ENCODE data around the gene WDPCP.
"Not testable (repeated sequence)": the region's sequence is repeated elsewhere in the genome, so short reads cannot be mapped to it uniquely, and the experiment has no call there.

The WDPCP gene

GRCh38 chr2:63323662-63324061, 264.6 kb downstream of the WDPCP start:
- not testable (repeated sequence) for H3K9ac ChIP-seq (ENCODE audit: low read length in 2 of 2); H3K27me3 ChIP-seq (ENCODE audit: control insufficient read depth in 1 of 2, insufficient read depth in 2 of 2, low read length in 2 of 2); H3K4me1 ChIP-seq (ENCODE audit: control insufficient read depth, insufficient read depth, low read length); H3K27ac ChIP-seq (ENCODE audit: low read length); H3K36me3 ChIP-seq (ENCODE audit: control insufficient read depth in 2 of 2, insufficient read depth in 2 of 2, low read length in 2 of 2); H3K4me3 ChIP-seq (ENCODE audit: low read length in 2 of 2); H3K9me3 ChIP-seq (ENCODE audit: control insufficient read depth in 2 of 2, low read length in 2 of 2)

- H3K36me3 ChIP-seq (ENCODE audit: control insufficient read depth in 2 of 2, insufficient read depth in 2 of 2, low read length in 2 of 2); H3K27ac ChIP-seq (ENCODE audit: low read length); H3K4me1 ChIP-seq (ENCODE audit: control insufficient read depth, insufficient read depth, low read length); H3K27me3 ChIP-seq (ENCODE audit: control insufficient read depth in 1 of 2, insufficient read depth in 2 of 2, low read length in 2 of 2); H3K9ac ChIP-seq (ENCODE audit: low read length in 2 of 2); H3K9me3 ChIP-seq (ENCODE audit: control insufficient read depth in 2 of 2, low read length in 2 of 2); H3K4me3 ChIP-seq (ENCODE audit: low read length in 2 of 2): not testable (repeated sequence)
Observed at GRCh38 chr2:63321973-63322372, 266.3 kb downstream of the WDPCP start.

GRCh38 chr2:63320669-63321068, 267.6 kb downstream of the WDPCP start:
- Histone ChIP-seq H3K4me3 (ENCODE audit: low read length in 2 of 2) (no peak overlapping the region), H3K9me3 (ENCODE audit: control insufficient read depth in 2 of 2, low read length in 2 of 2) (no peaks in the 10 kb centered on the region), H3K27me3 (ENCODE audit: control insufficient read depth in 1 of 2, insufficient read depth in 2 of 2, low read length in 2 of 2) (no peaks in the 10 kb centered on the region), H3K9ac (ENCODE audit: low read length in 2 of 2) (no peak overlapping the region), H3K4me1 (ENCODE audit: control insufficient read depth, insufficient read depth, low read length) (no peaks in the 10 kb centered on the region), H3K36me3 (ENCODE audit: control insufficient read depth in 2 of 2, insufficient read depth in 2 of 2, low read length in 2 of 2) (no peaks in the 10 kb centered on the region), H3K27ac (ENCODE audit: low read length) (no peak overlapping the region)

GRCh38 chr2:63310614-63311013, 277.7 kb downstream of the WDPCP start:
- Histone ChIP-seq H3K9me3 (ENCODE audit: control insufficient read depth in 2 of 2, low read length in 2 of 2) (peaks cover 0 to 8% of the 10 kb centered on the region in 2 donors), H3K27me3 (ENCODE audit: control insufficient read depth in 1 of 2, insufficient read depth in 2 of 2, low read length in 2 of 2) (no peaks in the 10 kb centered on the region), H3K4me1 (ENCODE audit: control insufficient read depth, insufficient read depth, low read length) (no peaks in the 10 kb centered on the region), H3K4me3 (ENCODE audit: low read length in 2 of 2) (no peak overlapping the region), H3K36me3 (ENCODE audit: control insufficient read depth in 2 of 2, insufficient read depth in 2 of 2, low read length in 2 of 2) (no peaks in the 10 kb centered on the region), H3K27ac (ENCODE audit: low read length) (no peak overlapping the region), H3K9ac (ENCODE audit: low read length in 2 of 2) (no peak overlapping the region)

- Histone ChIP-seq H3K4me3 (ENCODE audit: low read length in 2 of 2) (peak overlapping the region in 1 of 2 donors; percentile 7), H3K9ac (ENCODE audit: low read length in 2 of 2) (no peak overlapping the region), H3K36me3 (ENCODE audit: control insufficient read depth in 2 of 2, insufficient read depth in 2 of 2, low read length in 2 of 2) (peaks cover 0 to 4% of the 10 kb centered on the region in 2 donors), H3K27me3 (ENCODE audit: control insufficient read depth in 1 of 2, insufficient read depth in 2 of 2, low read length in 2 of 2) (no peaks in the 10 kb centered on the region), H3K9me3 (ENCODE audit: control insufficient read depth in 2 of 2, low read length in 2 of 2) (peaks cover 13 to 32% of the 10 kb centered on the region in 2 donors), H3K4me1 (ENCODE audit: control insufficient read depth, insufficient read depth, low read length) (no peaks in the 10 kb centered on the region), H3K27ac (ENCODE audit: low read length) (no peak overlapping the region)
Observed at GRCh38 chr2:63301481-63301880, 286.8 kb downstream of the WDPCP start.

GRCh38 chr2:63300835-63301234, 287.4 kb downstream of the WDPCP start:
- Histone ChIP-seq H3K4me1 (ENCODE audit: control insufficient read depth, insufficient read depth, low read length) (no peaks in the 10 kb centered on the region), H3K4me3 (ENCODE audit: low read length in 2 of 2) (peak overlapping the region in 1 of 2 donors; percentile 7), H3K27ac (ENCODE audit: low read length) (no peak overlapping the region), H3K9me3 (ENCODE audit: control insufficient read depth in 2 of 2, low read length in 2 of 2) (peaks cover 13 to 32% of the 10 kb centered on the region in 2 donors), H3K9ac (ENCODE audit: low read length in 2 of 2) (no peak overlapping the region), H3K27me3 (ENCODE audit: control insufficient read depth in 1 of 2, insufficient read depth in 2 of 2, low read length in 2 of 2) (no peaks in the 10 kb centered on the region), H3K36me3 (ENCODE audit: control insufficient read depth in 2 of 2, insufficient read depth in 2 of 2, low read length in 2 of 2) (peaks cover 0 to 4% of the 10 kb centered on the region in 2 donors)

- Histone ChIP-seq H3K27ac (ENCODE audit: low read length) (no peak overlapping the region), H3K4me1 (ENCODE audit: control insufficient read depth, insufficient read depth, low read length) (no peaks in the 10 kb centered on the region), H3K9me3 (ENCODE audit: control insufficient read depth in 2 of 2, low read length in 2 of 2) (peaks cover 8 to 11% of the 10 kb centered on the region in 2 donors), H3K4me3 (ENCODE audit: low read length in 2 of 2) (no peak overlapping the region), H3K36me3 (ENCODE audit: control insufficient read depth in 2 of 2, insufficient read depth in 2 of 2, low read length in 2 of 2) (no peaks in the 10 kb centered on the region), H3K9ac (ENCODE audit: low read length in 2 of 2) (no peak overlapping the region), H3K27me3 (ENCODE audit: control insufficient read depth in 1 of 2, insufficient read depth in 2 of 2, low read length in 2 of 2) (no peaks in the 10 kb centered on the region)
Observed at GRCh38 chr2:63287956-63288355, 300.3 kb downstream of the WDPCP start.

- H3K9me3 ChIP-seq (ENCODE audit: control insufficient read depth in 2 of 2, low read length in 2 of 2), result peaks cover 8 to 11% of the 10 kb centered on the region in 2 donors
- not testable (repeated sequence) for H3K4me3 ChIP-seq (ENCODE audit: low read length in 2 of 2); H3K36me3 ChIP-seq (ENCODE audit: control insufficient read depth in 2 of 2, insufficient read depth in 2 of 2, low read length in 2 of 2); H3K27me3 ChIP-seq (ENCODE audit: control insufficient read depth in 1 of 2, insufficient read depth in 2 of 2, low read length in 2 of 2); H3K9ac ChIP-seq (ENCODE audit: low read length in 2 of 2); H3K4me1 ChIP-seq (ENCODE audit: control insufficient read depth, insufficient read depth, low read length); H3K27ac ChIP-seq (ENCODE audit: low read length)
Observed at GRCh38 chr2:63286520-63286919, 301.8 kb downstream of the WDPCP start.

GRCh38 chr2:63283273-63283672, 305.0 kb downstream of the WDPCP start:
- Histone ChIP-seq H3K9me3 (ENCODE audit: control insufficient read depth in 2 of 2, low read length in 2 of 2) (peaks cover 8 to 15% of the 10 kb centered on the region in 2 donors), H3K27me3 (ENCODE audit: control insufficient read depth in 1 of 2, insufficient read depth in 2 of 2, low read length in 2 of 2) (no peaks in the 10 kb centered on the region), H3K36me3 (ENCODE audit: control insufficient read depth in 2 of 2, insufficient read depth in 2 of 2, low read length in 2 of 2) (no peaks in the 10 kb centered on the region), H3K4me3 (ENCODE audit: low read length in 2 of 2) (no peak overlapping the region), H3K9ac (ENCODE audit: low read length in 2 of 2) (no peak overlapping the region), H3K4me1 (ENCODE audit: control insufficient read depth, insufficient read depth, low read length) (no peaks in the 10 kb centered on the region), H3K27ac (ENCODE audit: low read length) (no peak overlapping the region)

GRCh38 chr2:63272560-63272959, 315.7 kb downstream of the WDPCP start:
- no peaks in the 10 kb centered on the region for H3K36me3 ChIP-seq (ENCODE audit: control insufficient read depth in 2 of 2, insufficient read depth in 2 of 2, low read length in 2 of 2)
- H3K9me3 ChIP-seq (ENCODE audit: control insufficient read depth in 2 of 2, low read length in 2 of 2), result peaks cover 7 to 14% of the 10 kb centered on the region in 2 donors

GRCh38 chr2:63270717-63271116, 317.6 kb downstream of the WDPCP start:
- Histone ChIP-seq H3K36me3 (ENCODE audit: control insufficient read depth in 2 of 2, insufficient read depth in 2 of 2, low read length in 2 of 2) (no peaks in the 10 kb centered on the region), H3K4me3 (ENCODE audit: low read length in 2 of 2) (no peak overlapping the region), H3K27me3 (ENCODE audit: control insufficient read depth in 1 of 2, insufficient read depth in 2 of 2, low read length in 2 of 2) (no peaks in the 10 kb centered on the region), H3K9ac (ENCODE audit: low read length in 2 of 2) (no peak overlapping the region), H3K9me3 (ENCODE audit: control insufficient read depth in 2 of 2, low read length in 2 of 2) (peaks cover 7 to 9% of the 10 kb centered on the region in 2 donors), H3K4me1 (ENCODE audit: control insufficient read depth, insufficient read depth, low read length) (no peaks in the 10 kb centered on the region), H3K27ac (ENCODE audit: low read length) (no peak overlapping the region)

More at GRCh38 chr2:63272560-63272959, 315.7 kb downstream of the WDPCP start:
- Histone ChIP-seq H3K27ac (ENCODE audit: low read length) (no peak overlapping the region), H3K4me1 (ENCODE audit: control insufficient read depth, insufficient read depth, low read length) (no peaks in the 10 kb centered on the region), H3K9ac (ENCODE audit: low read length in 2 of 2) (no peak overlapping the region), H3K27me3 (ENCODE audit: control insufficient read depth in 1 of 2, insufficient read depth in 2 of 2, low read length in 2 of 2) (no peaks in the 10 kb centered on the region), H3K4me3 (ENCODE audit: low read length in 2 of 2) (no peak overlapping the region)
